ENCODE data around the gene JAKMIP1. TPM values are rescaled to one million over a fixed set of nuclear protein-coding genes. Genes with fewer than 3 reads are reported as not detected.

Gene JAKMIP1
- total RNA-seq, 1 experiment from 2014 or later: not detected

DNA sequence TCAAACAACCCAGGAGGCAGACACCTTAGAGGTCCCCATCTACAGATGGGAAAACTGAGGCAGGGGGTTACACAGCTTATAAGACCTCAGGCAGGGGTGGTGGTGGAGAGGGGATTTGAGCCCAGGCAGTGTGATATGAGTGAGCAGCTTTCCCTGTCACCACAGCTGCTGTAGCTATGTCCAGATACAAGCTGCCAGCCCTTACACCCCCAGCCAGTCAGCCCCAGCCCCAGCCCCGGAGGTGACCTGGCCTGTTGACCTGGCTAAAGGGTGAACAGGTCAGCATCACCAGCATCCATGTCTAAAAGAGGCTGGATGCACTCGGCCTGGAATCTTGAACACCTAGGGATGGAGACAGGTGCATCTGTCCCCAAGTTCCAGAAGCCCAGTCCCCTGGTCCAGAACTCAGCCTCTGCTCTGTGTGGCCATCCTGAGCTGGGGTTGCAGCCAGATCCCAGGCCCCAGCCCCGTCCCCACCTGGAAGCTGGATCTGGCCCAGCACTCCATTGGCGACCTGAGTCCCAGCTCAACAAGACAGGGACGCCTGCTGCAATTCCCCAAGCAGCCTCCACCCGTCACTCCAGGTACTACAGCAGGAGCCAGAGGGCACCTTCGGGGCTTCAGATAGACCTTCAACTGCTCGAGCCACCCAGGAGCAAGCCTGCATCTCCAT is 89.5 kb downstream of the JAKMIP1 start:
- BruUV-seq (replicated peaks): no TSS peak
- DNase-seq: no peak
- H3K27ac Mint-ChIP-seq (ENCODE audit: unreplicated experiment): no peak overlapping the region
- H3K27me3 Mint-ChIP-seq (ENCODE audit: unreplicated experiment): peaks cover 13% of the 10 kb centered on the region
- intact Hi-C loops (cut with micrococcal nuclease; ENCODE audit: unreplicated experiment): no loop called here
- H3K36me3 Mint-ChIP-seq (ENCODE audit: insufficient read depth, unreplicated experiment): no peaks in the 10 kb centered on the region
- H3K4me1 Mint-ChIP-seq (ENCODE audit: low read depth, unreplicated experiment): no peaks in the 10 kb centered on the region
- no peak for TF ChIP-seq CTCF (IDR thresholded peaks at IDR 0.05; ENCODE audit: unreplicated experiment)
- CTCF ChIA-PET: no interaction called here
- H3K9me3 Mint-ChIP-seq (ENCODE audit: low read depth, unreplicated experiment): no peaks in the 10 kb centered on the region
- no peak overlapping the region for H3K4me3 Mint-ChIP-seq (ENCODE audit: low read depth, unreplicated experiment)

DNA sequence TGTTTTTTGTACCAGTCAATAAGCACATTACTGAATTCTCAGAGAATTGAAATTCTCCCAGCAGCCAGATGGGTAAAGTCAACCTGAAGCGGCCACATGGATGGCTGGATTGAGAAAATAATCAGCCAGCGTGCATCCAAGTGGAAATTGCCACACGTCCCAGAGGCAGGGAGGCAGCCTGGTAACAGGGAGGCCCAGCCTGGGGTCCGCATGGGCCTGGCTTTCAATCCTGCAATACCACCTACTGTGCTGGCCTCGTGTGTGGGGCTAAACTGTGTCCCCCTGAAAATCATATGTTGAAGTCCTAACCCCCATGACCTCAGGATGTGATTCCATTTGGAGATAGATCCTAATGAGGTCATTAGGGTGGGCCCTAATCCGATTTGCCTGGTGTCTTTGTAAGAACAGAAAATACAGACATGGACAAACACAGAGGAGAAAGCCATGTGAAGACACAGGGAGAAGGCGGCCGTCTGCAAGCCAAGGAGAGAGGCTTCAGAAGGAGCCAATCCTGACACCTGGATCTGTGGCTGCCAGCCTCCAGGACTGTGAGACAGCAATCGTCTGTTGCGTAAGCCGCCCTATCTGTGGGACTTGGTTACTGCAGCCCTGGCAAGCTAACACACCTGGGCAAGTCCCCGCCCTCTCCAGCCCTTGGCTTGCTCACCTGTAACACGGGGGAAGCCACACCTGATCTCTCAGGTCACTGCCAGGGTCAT is 90.3 kb downstream of the JAKMIP1 start:
- no peak for TF ChIP-seq CTCF (IDR thresholded peaks at IDR 0.05; ENCODE audit: unreplicated experiment)
- CTCF ChIA-PET: no interaction called here
- Mint-ChIP-seq H3K36me3 (ENCODE audit: insufficient read depth, unreplicated experiment) (no peaks in the 10 kb centered on the region), H3K4me3 (ENCODE audit: low read depth, unreplicated experiment) (no peak overlapping the region), H3K4me1 (ENCODE audit: low read depth, unreplicated experiment) (no peaks in the 10 kb centered on the region), H3K27me3 (ENCODE audit: unreplicated experiment) (peaks cover 13% of the 10 kb centered on the region), H3K9me3 (ENCODE audit: low read depth, unreplicated experiment) (no peaks in the 10 kb centered on the region), H3K27ac (ENCODE audit: unreplicated experiment) (no peak overlapping the region)
- intact Hi-C loops (cut with micrococcal nuclease; ENCODE audit: unreplicated experiment): no loop called here
- BruUV-seq (replicated peaks): no TSS peak
- DNase-seq: peak; percentile 46

GRCh38 chr4:6107886-6108285 is 92.5 kb downstream of the JAKMIP1 start:
- no TSS peak for BruUV-seq (replicated peaks)
- Mint-ChIP-seq H3K27ac (ENCODE audit: unreplicated experiment) (no peak overlapping the region), H3K4me3 (ENCODE audit: low read depth, unreplicated experiment) (no peak overlapping the region), H3K27me3 (ENCODE audit: unreplicated experiment) (peaks cover 17% of the 10 kb centered on the region), H3K4me1 (ENCODE audit: low read depth, unreplicated experiment) (no peaks in the 10 kb centered on the region), H3K36me3 (ENCODE audit: insufficient read depth, unreplicated experiment) (no peaks in the 10 kb centered on the region), H3K9me3 (ENCODE audit: low read depth, unreplicated experiment) (no peaks in the 10 kb centered on the region)
- intact Hi-C loops (cut with micrococcal nuclease; ENCODE audit: unreplicated experiment): no loop called here
- no peak for DNase-seq
- TF ChIP-seq CTCF (IDR thresholded peaks at IDR 0.05; ENCODE audit: unreplicated experiment): no peak
- CTCF ChIA-PET: no interaction called here

DNA sequence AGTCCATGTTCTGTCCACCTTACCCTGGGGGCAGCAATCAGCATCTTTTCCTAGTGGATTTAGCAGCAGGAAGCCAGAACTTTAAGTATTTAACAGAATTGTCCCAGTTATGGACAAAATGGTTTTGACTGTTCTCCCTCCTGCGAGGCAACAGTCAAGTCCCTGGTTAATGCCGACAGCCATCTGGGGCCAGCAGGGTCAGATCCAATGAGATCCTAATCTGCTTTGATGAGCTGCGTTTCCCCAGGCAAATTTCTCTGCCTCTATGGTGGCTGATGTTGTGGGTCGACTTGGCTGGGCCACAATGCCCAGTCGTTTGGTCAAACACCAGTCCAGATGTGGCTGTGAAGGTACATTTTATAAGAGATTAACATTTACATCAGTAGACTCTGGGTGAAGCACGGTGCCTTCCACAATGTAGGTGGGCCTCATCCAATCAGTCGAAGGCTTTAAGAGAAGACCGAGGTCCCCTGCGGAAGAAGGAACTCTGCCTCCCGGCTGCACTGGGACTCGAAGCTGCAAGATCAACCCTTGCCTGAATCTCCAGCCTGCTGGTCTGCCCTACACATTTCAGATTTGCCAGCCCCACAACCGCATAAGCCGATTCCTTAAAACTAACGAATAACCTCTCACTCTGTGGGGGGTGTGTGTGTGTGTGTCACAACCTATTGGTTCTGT is 93.1 kb downstream of the JAKMIP1 start:
- BruUV-seq (replicated peaks): no TSS peak
- Mint-ChIP-seq H3K9me3 (ENCODE audit: low read depth, unreplicated experiment) (no peaks in the 10 kb centered on the region), H3K4me3 (ENCODE audit: low read depth, unreplicated experiment) (no peak overlapping the region), H3K36me3 (ENCODE audit: insufficient read depth, unreplicated experiment) (no peaks in the 10 kb centered on the region), H3K27ac (ENCODE audit: unreplicated experiment) (no peak overlapping the region), H3K27me3 (ENCODE audit: unreplicated experiment) (peaks cover 17% of the 10 kb centered on the region), H3K4me1 (ENCODE audit: low read depth, unreplicated experiment) (no peaks in the 10 kb centered on the region)
- CTCF ChIA-PET: no interaction called here
- no peak for DNase-seq
- intact Hi-C loops (cut with micrococcal nuclease; ENCODE audit: unreplicated experiment): no loop called here
- TF ChIP-seq CTCF (IDR thresholded peaks at IDR 0.05; ENCODE audit: unreplicated experiment): no peak

Data from Calu3 (cell line).